Hepatocyte (in vitro differentiated cells): ENCODE measurements around the gene STK11IP.

Source experiments
- EZH2 ChIP-seq: fragments of 200-600 bp; sonication (generic); IDR thresholded peaks from 2 replicates; pipeline ENCODE4 v1.6.1; 2016; ENCODE audit warnings: antibody characterized with exemption, mild to moderate bottlenecking, borderline replicate concordance
- TF ChIP-seq, protein P1 (sequence below): fragments of 200-600 bp; sonication (generic); IDR thresholded peaks from 2 replicates; pipeline ENCODE4 v1.5.1; 2016; ENCODE audit warnings: antibody characterized with exemption, mild to moderate bottlenecking; ENCODE audit not compliant: poor library complexity

DNA sequence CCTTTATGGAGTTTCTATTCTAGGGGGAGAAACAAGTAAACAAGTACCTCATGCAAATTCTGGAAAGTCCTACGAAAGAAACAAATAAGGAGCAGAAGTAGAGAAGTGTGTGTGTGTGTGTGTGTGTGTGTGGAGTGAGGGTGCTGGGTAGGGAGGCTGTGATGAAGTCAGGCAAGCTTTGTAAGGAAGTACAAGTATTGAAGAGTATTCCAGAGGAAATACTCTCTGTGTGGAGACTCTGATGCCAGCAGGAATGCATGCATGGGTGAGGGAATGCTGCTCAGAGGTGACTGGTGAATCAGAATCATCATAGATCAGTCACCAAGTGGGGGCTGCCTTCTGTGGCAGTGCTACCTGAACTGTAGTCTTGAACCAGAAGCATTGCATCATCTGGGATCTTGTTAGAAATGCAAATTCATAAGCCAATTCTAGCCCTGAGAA, 64.3 kb downstream of the STK11IP start:
- TF ChIP-seq, protein P1, sequence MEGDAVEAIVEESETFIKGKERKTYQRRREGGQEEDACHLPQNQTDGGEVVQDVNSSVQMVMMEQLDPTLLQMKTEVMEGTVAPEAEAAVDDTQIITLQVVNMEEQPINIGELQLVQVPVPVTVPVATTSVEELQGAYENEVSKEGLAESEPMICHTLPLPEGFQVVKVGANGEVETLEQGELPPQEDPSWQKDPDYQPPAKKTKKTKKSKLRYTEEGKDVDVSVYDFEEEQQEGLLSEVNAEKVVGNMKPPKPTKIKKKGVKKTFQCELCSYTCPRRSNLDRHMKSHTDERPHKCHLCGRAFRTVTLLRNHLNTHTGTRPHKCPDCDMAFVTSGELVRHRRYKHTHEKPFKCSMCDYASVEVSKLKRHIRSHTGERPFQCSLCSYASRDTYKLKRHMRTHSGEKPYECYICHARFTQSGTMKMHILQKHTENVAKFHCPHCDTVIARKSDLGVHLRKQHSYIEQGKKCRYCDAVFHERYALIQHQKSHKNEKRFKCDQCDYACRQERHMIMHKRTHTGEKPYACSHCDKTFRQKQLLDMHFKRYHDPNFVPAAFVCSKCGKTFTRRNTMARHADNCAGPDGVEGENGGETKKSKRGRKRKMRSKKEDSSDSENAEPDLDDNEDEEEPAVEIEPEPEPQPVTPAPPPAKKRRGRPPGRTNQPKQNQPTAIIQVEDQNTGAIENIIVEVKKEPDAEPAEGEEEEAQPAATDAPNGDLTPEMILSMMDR, result no peak
- TF ChIP-seq EZH2, result no peak
